Right lobe of liver (tissue), 6 donors: ENCODE measurements around the gene SSBP2. TPM values are rescaled to one million over a fixed set of nuclear protein-coding genes. Genes with fewer than 3 reads are reported as not detected.
"Not testable (repeated sequence)": the region's sequence is repeated elsewhere in the genome, so short reads cannot be mapped to it uniquely, and the experiment has no call there.

ENCODE experiments used
- ATAC-seq, 4 donors: fragments of 200-7000 bp; cut with Tn5 transposase; one replicate each; pipeline ENCODE4 v1.9.1; 2020; ENCODE audit warnings: mild to moderate bottlenecking in 4 of 4, moderate library complexity in 4 of 4
- DNase-seq, 3 donors: peaks; one replicate each; pipeline ENCODE4 v3.0.0-alpha.2; 2020
- H3K27ac ChIP-seq, 3 donors: fragments of 200-600 bp; one replicate each; pipeline ENCODE4 v1.8.0; 2022
- H3K27me3 ChIP-seq, 2 donors: fragments of 200-600 bp; one replicate each; pipeline ENCODE4 v1.8.0; 2022
- H3K36me3 ChIP-seq, 4 donors: fragments of 200-600 bp; sonication (generic) in 1 of 4; one replicate each; pipeline versions ENCODE4 v1.5.1 to v1.8.0; 2017 to 2022; ENCODE audit warnings: control low read depth in 1 of 4
- H3K4me1 ChIP-seq, 4 donors: fragments of 200-600 bp; sonication (generic) in 1 of 4; one replicate each; pipeline versions ENCODE4 v1.5.1 to v1.8.0; 2017 to 2022; ENCODE audit warnings: control low read depth in 1 of 4
- H3K4me3 ChIP-seq, 3 donors: fragments of 200-600 bp; one replicate each; pipeline ENCODE4 v1.8.0; 2022
- H3K9me3 ChIP-seq, 4 donors: fragments of 200-600 bp; sonication (generic) in 1 of 4; one replicate each; pipeline versions ENCODE4 v1.5.1 to v1.8.0; 2017 to 2022; ENCODE audit warnings: control low read depth in 1 of 4
- CTCF ChIP-seq, 4 donors: fragments of 200-600 bp in 3 of 4; fragments of 450-650 bp in 1 of 4; IDR thresholded peaks; one replicate each; pipeline versions ENCODE4 v1.5.1 to v1.8.0; 2016 to 2022; ENCODE audit warnings: antibody characterized with exemption in 4 of 4, mild to moderate bottlenecking in 2 of 4
- POLR2A ChIP-seq: fragments of 450-650 bp; IDR thresholded peaks from one replicate; pipeline ENCODE4 v1.6.1; 2017; ENCODE audit warnings: antibody characterized with exemption, mild to moderate bottlenecking
- WGBS: methylation state at CpG from one replicate; pipeline ENCODE4 v1.1.6; 2018; ENCODE audit warnings: low coverage, low lambda C conversion rate; ENCODE audit not compliant: insufficient coverage; ENCODE audit errors: missing lambda C conversion rate; 5-methylcytosine and 5-hydroxymethylcytosine counted together
- intact Hi-C, 2 donors: fragments of 100-400 bp; cut with DNase I; formaldehyde crosslinking; loops; one replicate each; pipeline versions ENCODE4 v1.11.2 to v1.14.1; 2022
- total RNA-seq, 6 experiments: library from RNA; depleted of rRNA in 2 of 6; stranded (reverse); fragments of >200 nt in 2 of 6; fragmentation: NEBNext Ultra II Directional in 3 of 6; extraction: Animal tissue kit (Norgen Biotek cat#: 25700) in 3 of 6; gene quantifications; one replicate each; pipeline versions ENCODE4 v1.1.0 to v1.2.4, GENCODE V29; 2016 to 2023
- donor health status: DM: no; HTN: yes; CAD: no.
- donor health status: DM: no; HTN: no; CAD: no.
- donor health status: DM: no; HTN: no; CAD: no.
- donor health status: DM: no; HTN: yes; CAD: no.
- donor health status: DM: no; HTN: yes; CAD: no.

The SSBP2 gene
- total RNA-seq, 6 experiments from 2014 or later, result 2.0 to 4.8 (median 3.7) TPM

- intact Hi-C loops, result no loop called here
- DNase-seq (no peak), ATAC-seq (no peak)
- no peak for TF ChIP-seq CTCF (IDR thresholded peaks at IDR 0.05)
- no peak for TF ChIP-seq POLR2A
- Histone ChIP-seq H3K36me3 (no peaks in the 10 kb centered on the region), H3K27me3 (no peaks in the 10 kb centered on the region), H3K27ac (no peak overlapping the region), H3K9me3 (no peaks in the 10 kb centered on the region), H3K4me3 (no peak overlapping the region), H3K4me1 (no peaks in the 10 kb centered on the region)
- 85% methylated on average over 2 of the region's 3 CpGs for WGBS
These were observed 255.6 kb downstream of the SSBP2 start for GRCh38 chr5:81495286-81495685.

GRCh38 chr5:81488862-81489261 is 262.0 kb downstream of the SSBP2 start:
- no peak overlapping the region for H3K4me3 ChIP-seq
- no peaks in the 10 kb centered on the region for H3K36me3 ChIP-seq
- WGBS, result 93% methylated on average over 2 of the region's 2 CpGs
- H3K9me3 ChIP-seq, result no peaks in the 10 kb centered on the region
- ATAC-seq (no peak), DNase-seq (no peak)
- intact Hi-C loops, result no loop called here
- H3K4me1 ChIP-seq, result no peaks in the 10 kb centered on the region
- H3K27ac ChIP-seq, result no peak overlapping the region
- TF ChIP-seq CTCF (IDR thresholded peaks at IDR 0.05) (no peak), POLR2A (no peak)
- H3K27me3 ChIP-seq, result no peaks in the 10 kb centered on the region

GRCh38 chr5:81486711-81487110 is 264.2 kb downstream of the SSBP2 start:
- Histone ChIP-seq H3K36me3 (no peaks in the 10 kb centered on the region), H3K9me3 (no peaks in the 10 kb centered on the region), H3K27ac (no peak overlapping the region), H3K27me3 (no peaks in the 10 kb centered on the region), H3K4me1 (no peaks in the 10 kb centered on the region), H3K4me3 (no peak overlapping the region)
- no peak for DNase-seq
- no peak for ATAC-seq
- WGBS, result 74% methylated on average over 3 of the region's 3 CpGs
- intact Hi-C loops, result no loop called here
- TF ChIP-seq CTCF (IDR thresholded peaks at IDR 0.05), result no peak
- no peak for TF ChIP-seq POLR2A

GRCh38 chr5:81482595-81482994 is 268.3 kb downstream of the SSBP2 start:
- no peaks in the 10 kb centered on the region for H3K36me3 ChIP-seq
- no peak overlapping the region for H3K4me3 ChIP-seq
- intact Hi-C loops, result no loop called here
- DNase-seq, result no peak
- no peak overlapping the region for H3K27ac ChIP-seq
- no peaks in the 10 kb centered on the region for H3K4me1 ChIP-seq
- ATAC-seq, result no peak
- no peaks in the 10 kb centered on the region for H3K27me3 ChIP-seq
- TF ChIP-seq POLR2A (no peak), CTCF (IDR thresholded peaks at IDR 0.05) (no peak)
- no peaks in the 10 kb centered on the region for H3K9me3 ChIP-seq
- WGBS, result 71% methylated on average over 2 of the region's 2 CpGs

GRCh38 chr5:81473395-81473794 is 277.5 kb downstream of the SSBP2 start:
- H3K27ac ChIP-seq, H3K27me3 ChIP-seq, H3K4me3 ChIP-seq, H3K36me3 ChIP-seq, intact Hi-C loops, H3K4me1 ChIP-seq, DNase-seq, H3K9me3 ChIP-seq, ATAC-seq: not testable (repeated sequence)
- 92% methylated on average over 3 of the region's 3 CpGs for WGBS
